Measurements from ENCODE around the gene BRPF3. TPM values are rescaled to one million over a fixed set of nuclear protein-coding genes. Genes with fewer than 3 reads are reported as not detected.

BRPF3 gene
- total RNA-seq, 2 experiments from 2014 or later = 18.0 to 26.0 TPM

GRCh38 chr6:36200998-36201596 lies 4.6 kb downstream of the BRPF3 start:
- ChIA-PET CTCF (interaction anchor here (1.0 kb wide), 1 partner anchor 17 kb away, joined by 5 read pairs; no protein-coding TSS in a partner anchor), POLR2A (no interaction called here)
- no peak overlapping the region for H3K27ac Mint-ChIP-seq
- H3K4me1 Mint-ChIP-seq = peaks cover 69% of the 10 kb centered on the region
- H3K27me3 Mint-ChIP-seq = no peaks in the 10 kb centered on the region
- H3K4me3 Mint-ChIP-seq = no peak overlapping the region
- peaks cover 50% of the 10 kb centered on the region for H3K36me3 Mint-ChIP-seq (ENCODE audit: low read depth)
- intact Hi-C loops (cut with DNase I, micrococcal nuclease) = no loop called here
- ATAC-seq (no peak), DNase-seq (no peak)
- H3K9me3 Mint-ChIP-seq (ENCODE audit: low read depth) = no peaks in the 10 kb centered on the region

GRCh38 chr6:36201612-36202011 lies 5.1 kb downstream of the BRPF3 start:
- peaks cover 69% of the 10 kb centered on the region for H3K4me1 Mint-ChIP-seq
- ATAC-seq = no peak
- intact Hi-C loops (cut with DNase I, micrococcal nuclease) = no loop called here
- DNase-seq = no peak
- H3K27ac Mint-ChIP-seq = no peak overlapping the region
- H3K27me3 Mint-ChIP-seq = no peaks in the 10 kb centered on the region
- H3K9me3 Mint-ChIP-seq (ENCODE audit: low read depth) = no peaks in the 10 kb centered on the region
- POLR2A ChIA-PET = no interaction called here
- CTCF ChIA-PET = no interaction called here
- H3K36me3 Mint-ChIP-seq (ENCODE audit: low read depth) = peaks cover 54% of the 10 kb centered on the region
- H3K4me3 Mint-ChIP-seq = no peak overlapping the region

GRCh38 chr6:36202101-36202500 lies 5.6 kb downstream of the BRPF3 start:
- ChIA-PET POLR2A (interaction anchor here (0.6 kb wide), 1 partner anchor 331 kb away, joined by 3 read pairs; no protein-coding TSS in a partner anchor), CTCF (interaction anchor here (0.5 to 1.8 kb wide), 3 partner anchors 41 to 139 kb away, joined by 4 to 5 read pairs (median 5); no protein-coding TSS in a partner anchor)
- H3K27me3 Mint-ChIP-seq = no peaks in the 10 kb centered on the region
- no peak overlapping the region for H3K4me3 Mint-ChIP-seq
- H3K4me1 Mint-ChIP-seq = peaks cover 69% of the 10 kb centered on the region
- ATAC-seq = no peak
- H3K27ac Mint-ChIP-seq = no peak overlapping the region
- intact Hi-C loops (cut with DNase I, micrococcal nuclease) = no loop called here
- DNase-seq = no peak
- peaks cover 54% of the 10 kb centered on the region for H3K36me3 Mint-ChIP-seq (ENCODE audit: low read depth)
- no peaks in the 10 kb centered on the region for H3K9me3 Mint-ChIP-seq (ENCODE audit: low read depth)

DNA sequence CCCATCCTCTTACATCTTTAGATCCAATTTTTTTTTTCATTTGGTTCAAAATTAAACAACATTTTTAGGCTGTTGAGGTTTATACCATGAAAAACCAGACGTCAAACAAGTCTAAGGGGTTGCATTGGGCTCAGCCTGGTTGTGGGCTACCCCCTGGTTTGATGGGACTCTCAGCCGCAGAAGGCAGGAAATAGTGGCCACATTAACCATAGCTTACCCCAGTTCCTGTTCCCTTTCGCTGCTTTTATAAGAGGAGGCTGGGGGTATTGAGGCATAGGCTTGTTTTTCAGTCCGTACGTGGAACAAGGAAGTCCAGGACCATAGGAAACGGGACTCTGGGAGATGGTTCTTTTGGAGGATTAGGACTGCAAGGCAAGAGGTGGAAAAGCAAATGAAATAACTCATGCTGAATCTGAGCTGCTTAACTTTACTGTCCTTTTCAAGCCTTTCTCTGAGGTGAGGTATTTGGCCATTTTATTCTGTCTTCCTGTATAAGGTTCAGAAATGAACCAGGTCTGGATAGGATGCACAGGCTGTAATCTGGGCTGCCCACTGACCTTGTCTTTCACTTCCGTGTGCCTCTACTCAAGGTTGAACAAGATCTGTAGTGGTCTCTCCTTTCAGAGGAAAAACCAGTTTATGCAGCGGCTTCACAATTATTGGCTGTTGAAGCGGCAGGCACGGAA lies 7.7 kb downstream of the BRPF3 start:
- intact Hi-C loops (cut with DNase I, micrococcal nuclease) = no loop called here
- DNase-seq = peak; percentile 45
- H3K27me3 Mint-ChIP-seq = no peaks in the 10 kb centered on the region
- peaks cover 63% of the 10 kb centered on the region for H3K36me3 Mint-ChIP-seq (ENCODE audit: low read depth)
- H3K27ac Mint-ChIP-seq = peak overlapping the region; percentile 5
- H3K4me3 Mint-ChIP-seq = no peak overlapping the region
- peak; percentile 69 for ATAC-seq
- POLR2A ChIA-PET = interaction anchor here (0.7 kb wide), 2 partner anchors 79 to 98 kb away, joined by 4 to 5 read pairs; no protein-coding TSS in a partner anchor
- CTCF ChIA-PET = interaction anchor here (0.5 to 1.8 kb wide), 6 partner anchors 12 to 190 kb away, joined by 3 to 5 read pairs (median 3); no protein-coding TSS in a partner anchor
- no peaks in the 10 kb centered on the region for H3K9me3 Mint-ChIP-seq (ENCODE audit: low read depth)
- peaks cover 52% of the 10 kb centered on the region for H3K4me1 Mint-ChIP-seq

DNA sequence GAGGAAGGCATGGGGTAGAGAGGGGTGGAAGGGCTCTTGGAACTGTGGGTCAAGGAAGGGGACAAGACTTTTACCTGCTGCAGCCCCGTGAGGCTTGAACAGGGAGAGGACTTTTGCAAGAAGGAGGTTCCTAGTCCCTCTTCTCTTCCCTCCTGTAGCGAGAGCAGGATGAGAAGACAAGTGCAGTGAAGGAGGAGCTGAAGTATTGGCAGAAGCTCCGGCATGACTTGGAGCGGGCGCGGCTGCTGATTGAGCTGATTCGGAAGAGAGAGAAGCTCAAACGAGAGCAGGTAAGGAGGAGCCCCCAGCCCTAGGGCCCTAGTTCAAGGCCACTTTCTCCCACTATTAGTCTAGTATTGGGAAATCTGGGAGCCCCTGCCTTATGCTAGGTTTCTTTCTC lies 10.6 kb downstream of the BRPF3 start:
- Mint-ChIP-seq H3K4me3 (no peak overlapping the region), H3K36me3 (ENCODE audit: low read depth) (peaks cover 67% of the 10 kb centered on the region), H3K9me3 (ENCODE audit: low read depth) (no peaks in the 10 kb centered on the region), H3K27ac (no peak overlapping the region), H3K4me1 (peaks cover 30% of the 10 kb centered on the region), H3K27me3 (no peaks in the 10 kb centered on the region)
- intact Hi-C loops (cut with DNase I, micrococcal nuclease) = no loop called here
- DNase-seq (no peak), ATAC-seq (no peak)
- ChIA-PET CTCF (interaction anchor here (0.7 to 1.9 kb wide), 6 partner anchors 9 to 632 kb away, joined by 3 to 5 read pairs (median 4); no protein-coding TSS in a partner anchor), POLR2A (no interaction called here)

DNA sequence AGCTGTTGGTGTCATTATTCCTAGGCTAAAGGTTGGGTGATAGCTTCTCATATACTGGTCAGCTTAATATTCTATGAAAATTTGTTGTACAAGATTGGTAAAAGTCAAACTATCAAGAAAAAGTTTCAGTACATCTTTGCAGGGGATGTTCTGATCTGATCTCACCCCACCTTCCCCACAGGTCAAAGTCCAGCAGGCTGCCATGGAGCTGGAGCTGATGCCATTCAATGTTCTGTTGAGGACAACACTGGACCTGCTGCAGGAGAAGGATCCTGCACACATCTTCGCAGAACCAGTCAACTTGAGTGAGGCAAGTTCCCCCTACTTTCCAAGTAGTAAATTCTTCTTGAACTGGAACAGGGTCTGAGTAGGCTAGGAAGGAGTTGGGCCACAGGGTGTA lies 13.1 kb downstream of the BRPF3 start:
- Mint-ChIP-seq H3K36me3 (ENCODE audit: low read depth) (peaks cover 68% of the 10 kb centered on the region), H3K4me3 (no peak overlapping the region), H3K27ac (no peak overlapping the region), H3K9me3 (ENCODE audit: low read depth) (no peaks in the 10 kb centered on the region), H3K4me1 (peaks cover 7% of the 10 kb centered on the region), H3K27me3 (no peaks in the 10 kb centered on the region)
- ATAC-seq = no peak
- ChIA-PET CTCF (interaction anchor here (0.6 kb wide), 1 partner anchor 77 kb away, joined by 4 read pairs; no protein-coding TSS in a partner anchor), POLR2A (no interaction called here)
- DNase-seq = no peak
- intact Hi-C loops (cut with DNase I, micrococcal nuclease) = no loop called here

GRCh38 chr6:36210182-36210581 lies 13.6 kb downstream of the BRPF3 start:
- H3K9me3 Mint-ChIP-seq (ENCODE audit: low read depth) = no peaks in the 10 kb centered on the region
- ChIA-PET CTCF (no interaction called here), POLR2A (no interaction called here)
- H3K27me3 Mint-ChIP-seq = no peaks in the 10 kb centered on the region
- no peak for DNase-seq
- H3K36me3 Mint-ChIP-seq (ENCODE audit: low read depth) = peaks cover 67% of the 10 kb centered on the region
- H3K4me1 Mint-ChIP-seq = peaks cover 5% of the 10 kb centered on the region
- H3K27ac Mint-ChIP-seq = no peak overlapping the region
- H3K4me3 Mint-ChIP-seq = no peak overlapping the region
- intact Hi-C loops (cut with DNase I, micrococcal nuclease) = no loop called here
- no peak for ATAC-seq

GRCh38 chr6:36210886-36211595 lies 14.5 kb downstream of the BRPF3 start:
- CTCF ChIA-PET = interaction anchor here (0.6 kb wide), 1 partner anchor 227 kb away, joined by 3 read pairs; no protein-coding TSS in a partner anchor

GRCh38 chr6:36216559-36216958 lies 20.0 kb downstream of the BRPF3 start:
- Mint-ChIP-seq H3K27ac (no peak overlapping the region), H3K4me3 (no peak overlapping the region), H3K27me3 (no peaks in the 10 kb centered on the region), H3K4me1 (no peaks in the 10 kb centered on the region), H3K36me3 (ENCODE audit: low read depth) (peaks cover 43% of the 10 kb centered on the region), H3K9me3 (ENCODE audit: low read depth) (no peaks in the 10 kb centered on the region)
- POLR2A ChIA-PET = no interaction called here
- CTCF ChIA-PET = interaction anchor here (1.0 to 1.6 kb wide), 3 partner anchors 11 to 14 kb away, joined by 3 to 5 read pairs (median 3); no protein-coding TSS in a partner anchor
- ATAC-seq = no peak
- intact Hi-C loops (cut with DNase I, micrococcal nuclease) = no loop called here
- no peak for DNase-seq

More at GRCh38 chr6:36210886-36211595, 14.5 kb downstream of the BRPF3 start:
- intact Hi-C loops (cut with DNase I, micrococcal nuclease) = no loop called here
- Mint-ChIP-seq H3K4me1 (no peaks in the 10 kb centered on the region), H3K27ac (no peak overlapping the region), H3K9me3 (ENCODE audit: low read depth) (no peaks in the 10 kb centered on the region), H3K36me3 (ENCODE audit: low read depth) (peaks cover 64% of the 10 kb centered on the region), H3K4me3 (no peak overlapping the region), H3K27me3 (no peaks in the 10 kb centered on the region)
- DNase-seq (no peak), ATAC-seq (no peak)
- POLR2A ChIA-PET = interaction anchor here (0.6 kb wide), 1 partner anchor 116 kb away, joined by 4 read pairs; no protein-coding TSS in a partner anchor

- Mint-ChIP-seq H3K4me3 (no peak overlapping the region), H3K36me3 (ENCODE audit: low read depth) (peaks cover 39% of the 10 kb centered on the region), H3K27me3 (no peaks in the 10 kb centered on the region), H3K9me3 (ENCODE audit: low read depth) (no peaks in the 10 kb centered on the region), H3K4me1 (no peaks in the 10 kb centered on the region), H3K27ac (no peak overlapping the region)
- CTCF ChIA-PET = interaction anchor here (1.0 to 1.6 kb wide), 2 partner anchors 13 to 14 kb away, joined by 3 to 5 read pairs; no protein-coding TSS in a partner anchor
- POLR2A ChIA-PET = no interaction called here
- DNase-seq (no peak), ATAC-seq (no peak)
- intact Hi-C loops (cut with DNase I, micrococcal nuclease) = no loop called here
These were observed 20.6 kb downstream of the BRPF3 start for GRCh38 chr6:36217188-36217587.

GRCh38 chr6:36217946-36218345 lies 21.4 kb downstream of the BRPF3 start:
- H3K27me3 Mint-ChIP-seq = no peaks in the 10 kb centered on the region
- H3K27ac Mint-ChIP-seq = no peak overlapping the region
- ATAC-seq (no peak), DNase-seq (no peak)
- no peak overlapping the region for H3K4me3 Mint-ChIP-seq
- H3K36me3 Mint-ChIP-seq (ENCODE audit: low read depth) = peaks cover 38% of the 10 kb centered on the region
- H3K4me1 Mint-ChIP-seq = no peaks in the 10 kb centered on the region
- intact Hi-C loops (cut with DNase I, micrococcal nuclease) = no loop called here
- no peaks in the 10 kb centered on the region for H3K9me3 Mint-ChIP-seq (ENCODE audit: low read depth)
- POLR2A ChIA-PET = no interaction called here
- CTCF ChIA-PET = interaction anchor here (1.4 kb wide), 1 partner anchor 17 kb away, joined by 5 read pairs; no protein-coding TSS in a partner anchor

All from activated CD4-positive, alpha-beta T cell treated with anti-CD3 and anti-CD28 coated beads for 36 hours (primary cell).